HepG2 (cell line): Measurements from ENCODE around the gene ARHGAP26. TPM values are rescaled to one million over a fixed set of nuclear protein-coding genes. Genes with fewer than 3 reads are reported as not detected.

Source experiments
- ATAC-seq: fragments of 200-7000 bp; cut with Tn5 transposase; 3 replicates; pipeline ENCODE4 v1.9.1; 2020; ENCODE audit warnings: mild to moderate bottlenecking, moderate library complexity
- BruUV-seq: library from RNA; stranded (reverse); fragments of 400-500 nt; replicated peaks from 2 replicates; lab custom pipeline; 2021; lab: Mats Ljungman, UMichigan
- CTCF ChIA-PET: fragments of 300-600 bp; formaldehyde crosslinking; extraction: SDS; loops from one replicate; lab custom pipeline; 2021; ENCODE audit warnings: low total read pairs, inconsistent platforms, low intra/inter-chr PET ratio; lab: Yijun Ruan, JAX
- POLR2A ChIA-PET: fragments of 350-600 bp; sonication (Branson Sonifier 250); formaldehyde crosslinking; loops from one replicate; lab custom pipeline; 2020; ENCODE audit warnings: antibody characterized with exemption, inconsistent platforms; lab: Yijun Ruan, JAX
- DNase-seq: peaks from one replicate; pipeline ENCODE4 v3.0.0-alpha.2; 2015; ENCODE audit warnings: low spot score
- FAIRE-seq: peaks from 3 replicates; lab custom pipeline; 2011; peaks lifted over from hg19 to GRCh38; lab: Jason Lieb, UNC
- H2AFZ ChIP-seq: one replicate; pipeline ENCODE4 v1.6.1; 2011; ENCODE audit warnings: low read length, inconsistent platforms
- H3K27ac ChIP-seq: fragments of 300-600 bp; 3 replicates; pipeline ENCODE4 v1.8.0; 2011; ENCODE audit warnings: mixed run types, mild to moderate bottlenecking, mixed read lengths, low read length, inconsistent platforms; ENCODE audit not compliant: insufficient read depth; ENCODE audit errors: extremely low read length
- H3K27me3 ChIP-seq, 2 experiments: fragments of 200-600 bp in 1 of 2; 2 replicates in 1 of 2; 3 replicates in 1 of 2; pipeline versions ENCODE4 v1.6.0 to v1.8.0; 2011; ENCODE audit warnings: low read length in 2 of 2, mild to moderate bottlenecking in 2 of 2, moderate library complexity in 2 of 2, inconsistent platforms in 1 of 2; ENCODE audit not compliant: insufficient read depth in 2 of 2, control insufficient read depth in 1 of 2
- H3K36me3 ChIP-seq, 2 experiments: fragments of 200-600 bp in 1 of 2; replicated peaks in 1 of 2; 2 replicates in 1 of 2; 3 replicates in 1 of 2; pipeline versions ENCODE4 v1.5.1 to v1.8.0; 2011; ENCODE audit warnings: low read length in 2 of 2, inconsistent platforms in 1 of 2; ENCODE audit not compliant: insufficient read depth in 2 of 2, control insufficient read depth in 1 of 2
- H3K4me1 ChIP-seq: 2 replicates; pipeline ENCODE4 v1.5.1; 2012; ENCODE audit warnings: low read length, inconsistent platforms; ENCODE audit not compliant: insufficient read depth
- H3K4me2 ChIP-seq: 2 replicates; pipeline ENCODE4 v1.6.0; 2011; ENCODE audit warnings: low read depth, low read length, inconsistent platforms
- H3K4me3 ChIP-seq, 3 experiments: fragments of 200-600 bp in 1 of 3; sonication (generic), shearing (Covaris generic) in 1 of 3; replicated peaks in 1 of 3; 2 replicates each; pipeline ENCODE4 v1.5.1; 2011 to 2016; ENCODE audit warnings: low read length in 3 of 3, inconsistent platforms in 2 of 3, low read depth in 2 of 3, mild to moderate bottlenecking in 2 of 3, control low read depth in 1 of 3, mixed read lengths in 1 of 3; ENCODE audit not compliant: insufficient read depth in 1 of 3
- H3K79me2 ChIP-seq: one replicate; pipeline ENCODE4 v1.6.1; 2011; ENCODE audit warnings: low read length, inconsistent platforms; ENCODE audit not compliant: insufficient read depth
- H3K9ac ChIP-seq: 2 replicates; pipeline ENCODE4 v1.6.0; 2011; ENCODE audit warnings: mild to moderate bottlenecking, low read depth, low read length, inconsistent platforms; ENCODE audit not compliant: insufficient read depth
- H3K9me3 ChIP-seq: 2 replicates; pipeline ENCODE4 v1.5.1; 2012; ENCODE audit warnings: mild to moderate bottlenecking, low read length
- H4K20me1 ChIP-seq: 2 replicates; pipeline ENCODE4 v1.6.0; 2011; ENCODE audit warnings: inconsistent platforms, mild to moderate bottlenecking, low read length, moderate library complexity; ENCODE audit not compliant: insufficient read depth
- NR2F2 ChIP-seq: IDR thresholded peaks from 2 replicates; pipeline ENCODE4 v1.6.1; 2012; ENCODE audit warnings: low read depth, inconsistent platforms, borderline replicate concordance
- SIN3B ChIP-seq: fragments of 150-350 bp; IDR thresholded peaks from 2 replicates; pipeline ENCODE4 v1.6.1; 2014; ENCODE audit warnings: low read length
- SP140L ChIP-seq: sonication (generic); formaldehyde crosslinking; IDR thresholded peaks from 2 replicates; pipeline ENCODE4 v1.4.0; 2020; ENCODE audit warnings: missing genetic modification reagents, borderline replicate concordance
- SP5 ChIP-seq: IDR thresholded peaks from 2 replicates; pipeline ENCODE4 v1.6.1; 2016; ENCODE audit warnings: low read depth, borderline replicate concordance
- SRY ChIP-seq: sonication (generic); formaldehyde crosslinking; IDR thresholded peaks from 2 replicates; pipeline ENCODE4 v1.8.0; 2022; ENCODE audit warnings: mild to moderate bottlenecking, missing genetic modification reagents
- ZFX ChIP-seq: sonication (generic); formaldehyde crosslinking; IDR thresholded peaks from 2 replicates; pipeline ENCODE4 v1.4.0; 2020; ENCODE audit warnings: mild to moderate bottlenecking, low read depth, missing genetic modification reagents, moderate library complexity
- ZMYM2 ChIP-seq: sonication (generic); formaldehyde crosslinking; IDR thresholded peaks from 2 replicates; pipeline ENCODE4 v1.8.0; 2022; ENCODE audit warnings: mild to moderate bottlenecking, missing genetic modification reagents
- ZNF101 ChIP-seq: sonication (generic); formaldehyde crosslinking; IDR thresholded peaks from 2 replicates; pipeline ENCODE4 v1.4.0; 2020; ENCODE audit warnings: mild to moderate bottlenecking, low read depth, missing genetic modification reagents, borderline replicate concordance
- ZNF782 ChIP-seq: sonication (generic); formaldehyde crosslinking; IDR thresholded peaks from 2 replicates; pipeline ENCODE4 v1.4.0; 2020; ENCODE audit warnings: missing genetic modification reagents, mild to moderate bottlenecking, borderline replicate concordance
- ZNF839 ChIP-seq: sonication (generic); formaldehyde crosslinking; IDR thresholded peaks from 2 replicates; pipeline ENCODE4 v1.4.0; 2020; ENCODE audit warnings: missing genetic modification reagents, mild to moderate bottlenecking, borderline replicate concordance
- WGBS: methylation state at CpG from one replicate; pipeline ENCODE4 v1.1.6; 2017; ENCODE audit warnings: low lambda C conversion rate; 5-methylcytosine and 5-hydroxymethylcytosine counted together
- in situ Hi-C: cut with HindIII; loops from 2 replicates; pipeline ENCODE4 v1.10.0; 2017; ENCODE audit warnings: low pct_unique_long_range_greater_than_20kb; ENCODE audit not compliant: extremely low pct_ligation_motif_present
- intact Hi-C: fragments of 100-400 bp; cut with micrococcal nuclease; formaldehyde crosslinking; loops from one replicate; pipeline ENCODE4 v1.10.0; 2022; ENCODE audit not compliant: unreplicated experiment
- polyA plus RNA-seq, 8 experiments: library from polyadenylated mRNA; depleted of rRNA in 3 of 8; stranded (reverse) in 7 of 8; unstranded in 1 of 8; fragments of >200 nt; fragmentation: Illumina TruSeq in 4 of 8; extraction: Trizol in 4 of 8; gene quantifications; 2 replicates each; pipeline versions ENCODE4 v1.2.1 to v1.2.3, GENCODE V29; 2011 to 2016; ENCODE audit warnings: low read depth in 4 of 8, missing spikeins in 1 of 8, mixed read lengths in 1 of 8; ENCODE audit not compliant: insufficient read depth in 1 of 8
- total RNA-seq, 5 experiments: library from RNA; depleted of rRNA; stranded (reverse); fragments of >200 nt; fragmentation: Illumina TruSeq; extraction: Trizol; gene quantifications; 2 replicates each; pipeline ENCODE4 v1.2.3, GENCODE V29; 2016; ENCODE audit warnings: low read depth in 1 of 5
- TF ChIP-seq, protein P1 (sequence below): sonication (generic); formaldehyde crosslinking; IDR thresholded peaks from 2 replicates; pipeline ENCODE4 v1.4.0; 2020; ENCODE audit warnings: missing genetic modification reagents
- TF ChIP-seq, protein P2 (sequence below): sonication (generic); formaldehyde crosslinking; conservative IDR thresholded peaks from 2 replicates; pipeline ENCODE4 v1.4.0; 2020; ENCODE audit warnings: missing genetic modification reagents
- TF ChIP-seq, protein P3 (sequence below): sonication (generic); formaldehyde crosslinking; IDR thresholded peaks from 2 replicates; pipeline ENCODE4 v1.4.0; 2020; ENCODE audit warnings: mild to moderate bottlenecking, missing genetic modification reagents

Gene ARHGAP26
- total and polyA plus RNA-seq, 2 of the 13 experiments (the other 11 are each of a cell fraction or from before 2014, with no cell fraction given), result 9.6 to 18.2 TPM

DNA sequence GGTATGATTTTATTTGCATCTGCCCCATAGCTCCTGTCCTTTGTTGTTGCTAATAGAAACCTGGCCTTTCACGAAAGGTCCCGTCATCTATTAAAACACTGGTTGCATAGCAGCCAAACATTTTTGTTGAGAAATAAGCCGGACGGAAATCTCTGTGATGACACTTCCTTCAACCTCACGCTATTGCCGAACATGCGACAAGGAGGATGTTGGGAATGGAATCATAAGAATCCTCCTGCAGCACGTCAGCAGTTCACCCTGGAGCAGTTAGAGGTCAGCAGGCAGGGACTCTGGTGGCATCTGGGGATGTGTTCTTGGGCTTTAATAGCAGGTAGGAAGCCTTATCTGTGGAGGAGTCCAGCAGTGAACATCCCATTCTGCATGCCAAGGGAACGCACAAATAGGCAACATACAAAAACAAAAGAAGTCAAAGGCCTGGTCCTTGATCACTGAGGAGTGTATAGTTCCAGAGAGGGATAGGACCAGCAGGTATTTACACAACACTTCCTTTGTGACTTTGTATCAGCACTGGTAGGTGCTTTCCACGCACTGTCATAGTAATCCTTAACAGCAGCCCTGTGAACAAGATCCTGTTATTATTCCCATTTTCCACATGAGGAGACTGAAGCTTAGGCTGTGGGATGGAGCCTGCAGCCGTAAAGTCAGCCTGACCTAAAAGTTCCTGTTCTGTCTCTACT, 33.4 kb downstream of the ARHGAP26 start:
- H3K4me1 ChIP-seq, result peaks cover 47% of the 10 kb centered on the region
- H4K20me1 ChIP-seq, result no peaks in the 10 kb centered on the region
- ATAC-seq, result no peak
- WGBS, result 93% methylated on average over 11 of the region's 11 CpGs
- H3K79me2 ChIP-seq, result peaks cover 21% of the 10 kb centered on the region
- no peak for DNase-seq
- H3K36me3 ChIP-seq, result no peaks in the 10 kb centered on the region
- H3K4me3 ChIP-seq, result no peak overlapping the region
- intact Hi-C loops, result no loop called here
- in situ Hi-C loops, result no loop called here
- CTCF ChIA-PET, result no interaction called here
- no peak overlapping the region for H3K9ac ChIP-seq
- no peak for FAIRE-seq
- no peak overlapping the region for H3K4me2 ChIP-seq
- POLR2A ChIA-PET, result no interaction called here
- no peaks in the 10 kb centered on the region for H3K9me3 ChIP-seq
- H2AFZ ChIP-seq, result no peak overlapping the region
- H3K27ac ChIP-seq, result no peak overlapping the region
- TF ChIP-seq, protein P1, sequence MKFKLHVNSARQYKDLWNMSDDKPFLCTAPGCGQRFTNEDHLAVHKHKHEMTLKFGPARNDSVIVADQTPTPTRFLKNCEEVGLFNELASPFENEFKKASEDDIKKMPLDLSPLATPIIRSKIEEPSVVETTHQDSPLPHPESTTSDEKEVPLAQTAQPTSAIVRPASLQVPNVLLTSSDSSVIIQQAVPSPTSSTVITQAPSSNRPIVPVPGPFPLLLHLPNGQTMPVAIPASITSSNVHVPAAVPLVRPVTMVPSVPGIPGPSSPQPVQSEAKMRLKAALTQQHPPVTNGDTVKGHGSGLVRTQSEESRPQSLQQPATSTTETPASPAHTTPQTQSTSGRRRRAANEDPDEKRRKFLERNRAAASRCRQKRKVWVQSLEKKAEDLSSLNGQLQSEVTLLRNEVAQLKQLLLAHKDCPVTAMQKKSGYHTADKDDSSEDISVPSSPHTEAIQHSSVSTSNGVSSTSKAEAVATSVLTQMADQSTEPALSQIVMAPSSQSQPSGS (CRISPR knock-in tag), result no peak
- no peak for TF ChIP-seq SP5 (CRISPR knock-in tag)
- TF ChIP-seq NR2F2, result no peak
- no peak for TF ChIP-seq SRY (CRISPR knock-in tag)
- TF ChIP-seq, protein P2, sequence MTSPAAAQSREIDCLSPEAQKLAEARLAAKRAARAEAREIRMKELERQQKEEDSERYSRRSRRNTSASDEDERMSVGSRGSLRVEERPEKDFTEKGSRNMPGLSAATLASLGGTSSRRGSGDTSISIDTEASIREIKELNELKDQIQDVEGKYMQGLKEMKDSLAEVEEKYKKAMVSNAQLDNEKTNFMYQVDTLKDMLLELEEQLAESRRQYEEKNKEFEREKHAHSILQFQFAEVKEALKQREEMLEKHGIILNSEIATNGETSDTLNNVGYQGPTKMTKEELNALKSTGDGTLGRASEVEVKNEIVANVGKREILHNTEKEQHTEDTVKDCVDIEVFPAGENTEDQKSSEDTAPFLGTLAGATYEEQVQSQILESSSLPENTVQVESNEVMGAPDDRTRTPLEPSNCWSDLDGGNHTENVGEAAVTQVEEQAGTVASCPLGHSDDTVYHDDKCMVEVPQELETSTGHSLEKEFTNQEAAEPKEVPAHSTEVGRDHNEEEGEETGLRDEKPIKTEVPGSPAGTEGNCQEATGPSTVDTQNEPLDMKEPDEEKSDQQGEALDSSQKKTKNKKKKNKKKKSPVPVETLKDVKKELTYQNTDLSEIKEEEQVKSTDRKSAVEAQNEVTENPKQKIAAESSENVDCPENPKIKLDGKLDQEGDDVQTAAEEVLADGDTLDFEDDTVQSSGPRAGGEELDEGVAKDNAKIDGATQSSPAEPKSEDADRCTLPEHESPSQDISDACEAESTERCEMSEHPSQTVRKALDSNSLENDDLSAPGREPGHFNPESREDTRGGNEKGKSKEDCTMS (CRISPR knock-in tag), result no peak
- TF ChIP-seq ZNF782 (CRISPR knock-in tag), result no peak
- no peak for TF ChIP-seq ZMYM2 (CRISPR knock-in tag)
- no peak for TF ChIP-seq ZFX (CRISPR knock-in tag)
- TF ChIP-seq ZNF839 (CRISPR knock-in tag), result no peak
- TF ChIP-seq SIN3B, result no peak
- no peak for TF ChIP-seq SP140L (CRISPR knock-in tag)
- no peak for TF ChIP-seq ZNF101 (CRISPR knock-in tag)
- TF ChIP-seq, protein P3, sequence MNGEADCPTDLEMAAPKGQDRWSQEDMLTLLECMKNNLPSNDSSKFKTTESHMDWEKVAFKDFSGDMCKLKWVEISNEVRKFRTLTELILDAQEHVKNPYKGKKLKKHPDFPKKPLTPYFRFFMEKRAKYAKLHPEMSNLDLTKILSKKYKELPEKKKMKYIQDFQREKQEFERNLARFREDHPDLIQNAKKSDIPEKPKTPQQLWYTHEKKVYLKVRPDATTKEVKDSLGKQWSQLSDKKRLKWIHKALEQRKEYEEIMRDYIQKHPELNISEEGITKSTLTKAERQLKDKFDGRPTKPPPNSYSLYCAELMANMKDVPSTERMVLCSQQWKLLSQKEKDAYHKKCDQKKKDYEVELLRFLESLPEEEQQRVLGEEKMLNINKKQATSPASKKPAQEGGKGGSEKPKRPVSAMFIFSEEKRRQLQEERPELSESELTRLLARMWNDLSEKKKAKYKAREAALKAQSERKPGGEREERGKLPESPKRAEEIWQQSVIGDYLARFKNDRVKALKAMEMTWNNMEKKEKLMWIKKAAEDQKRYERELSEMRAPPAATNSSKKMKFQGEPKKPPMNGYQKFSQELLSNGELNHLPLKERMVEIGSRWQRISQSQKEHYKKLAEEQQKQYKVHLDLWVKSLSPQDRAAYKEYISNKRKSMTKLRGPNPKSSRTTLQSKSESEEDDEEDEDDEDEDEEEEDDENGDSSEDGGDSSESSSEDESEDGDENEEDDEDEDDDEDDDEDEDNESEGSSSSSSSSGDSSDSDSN (CRISPR knock-in tag), result no peak
- H3K27me3 ChIP-seq, result no peaks in the 10 kb centered on the region
- BruUV-seq, result no TSS peak
